GM04503 (cell line): ENCODE measurements around the gene ZFYVE9.

Experiments used
- DNase-seq: peaks from one replicate; pipeline ENCODE4 v3.0.0-alpha.2; 2012; ENCODE audit warnings: low read depth

Gene ZFYVE9

GRCh38 chr1:52386458-52386857, 244.6 kb downstream of the ZFYVE9 start:
- DNase-seq: no peak

- DNase-seq: no peak
These were observed 251.3 kb downstream of the ZFYVE9 start for GRCh38 chr1:52393174-52393573.
